Naive B cell (primary cell): ENCODE data around the gene PGRMC2. TPM values are rescaled to one million over a fixed set of nuclear protein-coding genes. Genes with fewer than 3 reads are reported as not detected.

Experiments
- ATAC-seq, 2 donors: fragments of 150-1000 bp; cut with Tn5 transposase; 2 replicates each; pipeline ENCODE4 v1.10.0; 2021; ENCODE audit warnings: low read depth in 2 of 2, mild to moderate bottlenecking in 2 of 2, moderate library complexity in 2 of 2
- DNase-seq: peaks from one replicate; pipeline ENCODE4 v3.0.0; 2022
- H3K27ac Mint-ChIP-seq, 6 donors: one replicate each; pipeline ENCODE4 v1.8.0; 2020 to 2022; ENCODE audit warnings: mild to moderate bottlenecking in 6 of 6, mixed read lengths in 6 of 6, moderate library complexity in 5 of 6, inconsistent platforms in 2 of 6
- H3K27me3 Mint-ChIP-seq, 3 donors: one replicate each; pipeline ENCODE4 v1.8.0; 2021 to 2022; ENCODE audit warnings: mixed read lengths in 3 of 3, mild to moderate bottlenecking in 1 of 3
- H3K36me3 Mint-ChIP-seq, 2 donors: one replicate each; pipeline ENCODE4 v1.8.0; 2020 to 2022; ENCODE audit warnings: mixed read lengths in 2 of 2, inconsistent platforms in 1 of 2, mild to moderate bottlenecking in 1 of 2
- H3K4me1 Mint-ChIP-seq, 3 donors: one replicate each; pipeline ENCODE4 v1.8.0; 2020 to 2022; ENCODE audit warnings: mixed read lengths in 3 of 3, inconsistent platforms in 1 of 3, mild to moderate bottlenecking in 1 of 3, moderate library complexity in 1 of 3
- H3K4me3 Mint-ChIP-seq, 8 donors: one replicate each; pipeline ENCODE4 v1.8.0; 2020 to 2022; ENCODE audit warnings: mild to moderate bottlenecking in 8 of 8, mixed read lengths in 8 of 8, moderate library complexity in 8 of 8, inconsistent platforms in 2 of 8
- H3K9me3 Mint-ChIP-seq, 7 donors: one replicate each; pipeline ENCODE4 v1.8.0; 2020 to 2022; ENCODE audit warnings: mixed read lengths in 7 of 7, mild to moderate bottlenecking in 5 of 7, inconsistent platforms in 2 of 7, moderate library complexity in 1 of 7
- polyA plus RNA-seq, 6 donors: library from polyadenylated mRNA; unstranded; fragments of 300-500 nt; fragmentation: Illumina TruSeq; gene quantifications; one replicate each; pipeline ENCODE4 v1.2.3, GENCODE V29; 2021; ENCODE audit warnings: low read depth in 6 of 6

The PGRMC2 gene, protein sequence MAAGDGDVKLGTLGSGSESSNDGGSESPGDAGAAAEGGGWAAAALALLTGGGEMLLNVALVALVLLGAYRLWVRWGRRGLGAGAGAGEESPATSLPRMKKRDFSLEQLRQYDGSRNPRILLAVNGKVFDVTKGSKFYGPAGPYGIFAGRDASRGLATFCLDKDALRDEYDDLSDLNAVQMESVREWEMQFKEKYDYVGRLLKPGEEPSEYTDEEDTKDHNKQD
- 10 to 100 TPM in 5 of 6 donors, 1 to 10 TPM in 1; 8.8 to 20.4 (median 13.6) TPM for polyA plus RNA-seq

GRCh38 chr4:128287141-128287870 lies at the start of gene PGRMC2:
Gene PGRMC2 (minus strand): TSS chr4:128287813. CDS start chr4:128287790, 23 bp downstream.
- Mint-ChIP-seq H3K27me3 (no peaks in the 10 kb centered on the region), H3K27ac (peak within 1 kb of the TSS; percentile 71 to 97 (median 92)), H3K36me3 (no peaks in the 10 kb centered on the region), H3K4me3 (peak within 1 kb of the TSS; percentile 83 to 95 (median 92)), H3K9me3 (no peaks in the 10 kb centered on the region), H3K4me1 (peaks cover 30 to 33% (median 33%) of the 10 kb centered on the region in 3 donors)
- DNase-seq (no peak), ATAC-seq (no peak)

GRCh38 chr4:128335541-128335940 lies 47.9 kb upstream of the PGRMC2 start:
- DNase-seq: no peak
- H3K27ac Mint-ChIP-seq: no peak overlapping the region
- no peak for ATAC-seq

GRCh38 chr4:128334256-128334655 lies 46.6 kb upstream of the PGRMC2 start:
- Mint-ChIP-seq H3K36me3 (peaks cover 7 to 8% of the 10 kb centered on the region in 2 donors), H3K4me1 (no peaks in the 10 kb centered on the region), H3K27me3 (no peaks in the 10 kb centered on the region), H3K4me3 (no peak overlapping the region), H3K9me3 (peaks cover 0 to 3% (median 0%) of the 10 kb centered on the region in 7 donors), H3K27ac (peak overlapping the region in 1 of 6 donors; percentile 8)
- no peak for ATAC-seq
- DNase-seq: no peak

More at GRCh38 chr4:128335541-128335940, 47.9 kb upstream of the PGRMC2 start:
- Mint-ChIP-seq H3K4me3 (no peak overlapping the region), H3K4me1 (no peaks in the 10 kb centered on the region), H3K36me3 (peaks cover 7 to 8% of the 10 kb centered on the region in 2 donors), H3K27me3 (no peaks in the 10 kb centered on the region), H3K9me3 (peaks cover 0 to 3% (median 0%) of the 10 kb centered on the region in 7 donors)

- H3K4me1 Mint-ChIP-seq: no peaks in the 10 kb centered on the region
- H3K9me3 Mint-ChIP-seq: peaks cover 0 to 3% (median 0%) of the 10 kb centered on the region in 7 donors
- DNase-seq (no peak), ATAC-seq (no peak)
- no peaks in the 10 kb centered on the region for H3K27me3 Mint-ChIP-seq
- H3K27ac Mint-ChIP-seq: no peak overlapping the region
- H3K4me3 Mint-ChIP-seq: no peak overlapping the region
- peaks cover 7 to 8% of the 10 kb centered on the region in 2 donors for H3K36me3 Mint-ChIP-seq
These were observed 45.9 kb upstream of the PGRMC2 start for GRCh38 chr4:128333309-128334018.

DNA sequence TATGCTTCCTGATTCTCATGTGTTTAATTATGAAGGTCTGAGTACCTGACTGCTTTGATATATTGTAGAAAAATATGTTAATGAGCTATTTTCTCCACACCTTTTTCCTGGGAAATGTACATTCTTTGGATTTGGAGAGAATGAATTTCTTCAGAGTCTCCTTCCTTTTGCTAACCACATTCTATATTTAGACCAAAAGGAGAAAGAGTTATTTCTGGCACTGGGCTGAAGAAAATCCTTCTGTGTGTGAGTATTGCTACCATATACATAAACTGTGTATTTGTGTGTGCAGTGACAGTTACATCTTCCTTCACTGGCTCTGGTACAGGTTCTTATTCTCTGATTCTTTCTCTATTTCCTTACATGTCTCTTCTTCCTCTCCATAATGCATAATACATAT lies 44.5 kb upstream of the PGRMC2 start:
- H3K36me3 Mint-ChIP-seq: peaks cover 8 to 14% of the 10 kb centered on the region in 2 donors
- H3K27me3 Mint-ChIP-seq: no peaks in the 10 kb centered on the region
- H3K27ac Mint-ChIP-seq: no peak overlapping the region
- ATAC-seq: no peak
- no peak overlapping the region for H3K4me3 Mint-ChIP-seq
- peaks cover 0 to 3% (median 0%) of the 10 kb centered on the region in 7 donors for H3K9me3 Mint-ChIP-seq
- no peak for DNase-seq
- no peaks in the 10 kb centered on the region for H3K4me1 Mint-ChIP-seq

GRCh38 chr4:128329638-128330037 lies 42.0 kb upstream of the PGRMC2 start:
- no peak overlapping the region for H3K27ac Mint-ChIP-seq
- ATAC-seq: no peak
- peaks cover 0 to 3% (median 0%) of the 10 kb centered on the region in 7 donors for H3K9me3 Mint-ChIP-seq
- H3K4me3 Mint-ChIP-seq: no peak overlapping the region
- peaks cover 8 to 14% of the 10 kb centered on the region in 2 donors for H3K36me3 Mint-ChIP-seq
- no peak for DNase-seq
- H3K27me3 Mint-ChIP-seq: no peaks in the 10 kb centered on the region
- no peaks in the 10 kb centered on the region for H3K4me1 Mint-ChIP-seq

DNA sequence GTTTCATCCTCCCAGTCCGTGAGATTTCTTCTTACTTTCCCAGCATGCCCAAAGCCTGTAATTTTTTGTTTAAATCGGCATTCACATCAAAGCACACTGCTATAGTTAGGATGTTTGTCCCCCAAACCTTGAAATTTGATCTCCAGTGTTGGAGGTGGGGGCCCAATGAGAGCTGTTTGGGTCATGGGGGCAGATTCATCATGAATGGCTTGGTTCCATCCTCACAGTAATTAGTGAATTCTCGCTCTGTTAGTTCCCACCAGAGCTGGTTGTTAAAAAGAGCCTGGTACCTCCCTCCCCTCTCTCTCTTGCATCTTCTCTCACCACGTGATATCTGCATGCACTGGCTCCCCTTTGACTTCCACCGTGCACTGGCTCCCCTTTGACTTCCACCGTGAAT lies 40.5 kb upstream of the PGRMC2 start:
- Mint-ChIP-seq H3K36me3 (peaks cover 8 to 14% of the 10 kb centered on the region in 2 donors), H3K9me3 (peaks cover 0 to 3% (median 0%) of the 10 kb centered on the region in 7 donors), H3K27me3 (no peaks in the 10 kb centered on the region), H3K4me1 (no peaks in the 10 kb centered on the region), H3K27ac (peak overlapping the region in 1 of 6 donors; percentile 58), H3K4me3 (no peak overlapping the region)
- ATAC-seq: no peak
- no peak for DNase-seq

- DNase-seq: no peak
- Mint-ChIP-seq H3K27ac (no peak overlapping the region), H3K36me3 (peaks cover 0 to 7% of the 10 kb centered on the region in 2 donors), H3K4me3 (no peak overlapping the region), H3K4me1 (no peaks in the 10 kb centered on the region), H3K9me3 (no peaks in the 10 kb centered on the region), H3K27me3 (no peaks in the 10 kb centered on the region)
- ATAC-seq: no peak
These were observed 35.8 kb upstream of the PGRMC2 start for GRCh38 chr4:128323401-128323800.

- Mint-ChIP-seq H3K9me3 (no peaks in the 10 kb centered on the region), H3K36me3 (peaks cover 0 to 9% of the 10 kb centered on the region in 2 donors), H3K4me3 (no peak overlapping the region), H3K27me3 (no peaks in the 10 kb centered on the region), H3K27ac (no peak overlapping the region), H3K4me1 (no peaks in the 10 kb centered on the region)
- no peak for ATAC-seq
- no peak for DNase-seq
These were observed 35.4 kb upstream of the PGRMC2 start for GRCh38 chr4:128322986-128323385.

DNA sequence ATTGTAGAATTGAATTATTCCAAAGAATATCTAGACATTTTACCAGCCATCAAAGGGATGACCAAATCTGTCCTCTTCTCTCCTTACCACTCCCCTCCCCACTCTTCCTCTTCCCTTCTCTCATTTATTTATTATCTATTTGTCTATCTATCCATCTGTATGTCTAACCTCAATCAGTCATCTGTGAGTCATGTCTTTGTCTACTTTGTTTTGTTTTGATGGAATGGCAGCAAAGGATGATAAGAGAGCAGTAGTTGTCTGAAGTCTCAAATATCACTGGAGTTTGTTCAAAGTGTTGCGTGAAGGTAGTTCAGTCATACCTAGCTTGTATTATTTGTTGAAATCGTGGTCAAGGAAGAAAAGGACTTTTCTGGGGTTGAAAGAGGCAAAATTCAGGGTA lies 34.7 kb upstream of the PGRMC2 start:
- Mint-ChIP-seq H3K27ac (no peak overlapping the region), H3K4me3 (no peak overlapping the region), H3K36me3 (peaks cover 5 to 9% of the 10 kb centered on the region in 2 donors), H3K27me3 (no peaks in the 10 kb centered on the region), H3K4me1 (no peaks in the 10 kb centered on the region), H3K9me3 (no peaks in the 10 kb centered on the region)
- ATAC-seq (no peak), DNase-seq (no peak)

DNA sequence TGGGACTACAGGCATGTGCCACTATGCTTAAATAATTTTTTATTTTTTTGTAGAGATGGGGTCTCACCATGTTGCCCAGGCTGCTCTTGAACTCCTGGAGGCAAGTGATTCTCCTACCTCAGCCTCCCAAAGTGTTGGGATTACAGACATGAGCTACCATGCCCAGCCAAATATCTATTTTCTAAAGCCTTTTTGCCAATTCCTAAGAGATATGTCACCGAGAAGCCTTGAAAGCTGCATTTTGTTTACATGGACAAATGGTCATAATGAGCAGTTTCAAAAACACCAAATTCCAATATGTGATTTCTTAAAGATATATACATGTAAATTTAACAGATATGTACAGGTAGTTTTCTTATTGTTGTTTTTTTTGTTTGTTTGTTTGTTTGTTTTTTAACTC lies 33.0 kb upstream of the PGRMC2 start:
- H3K27ac Mint-ChIP-seq: no peak overlapping the region
- no peak overlapping the region for H3K4me3 Mint-ChIP-seq
- H3K9me3 Mint-ChIP-seq: no peaks in the 10 kb centered on the region
- DNase-seq: no peak
- H3K36me3 Mint-ChIP-seq: peaks cover 14 to 18% of the 10 kb centered on the region in 2 donors
- no peak for ATAC-seq
- H3K4me1 Mint-ChIP-seq: peaks cover 0 to 2% (median 0%) of the 10 kb centered on the region in 3 donors
- H3K27me3 Mint-ChIP-seq: no peaks in the 10 kb centered on the region

- H3K36me3 Mint-ChIP-seq: peaks cover 18 to 35% of the 10 kb centered on the region in 2 donors
- H3K9me3 Mint-ChIP-seq: peaks cover 0 to 4% (median 0%) of the 10 kb centered on the region in 7 donors
These were observed 28.3 kb upstream of the PGRMC2 start for GRCh38 chr4:128315756-128316520.

More at GRCh38 chr4:128315756-128316520, 28.3 kb upstream of the PGRMC2 start:
- DNase-seq (no peak), ATAC-seq (no peak)
- Mint-ChIP-seq H3K4me1 (peaks cover 0 to 4% (median 0%) of the 10 kb centered on the region in 3 donors), H3K4me3 (no peak overlapping the region), H3K27ac (no peak overlapping the region), H3K27me3 (no peaks in the 10 kb centered on the region)
